AG04450 (cell line): ENCODE measurements around the gene RAMACL. TPM values are rescaled to one million over a fixed set of nuclear protein-coding genes. Genes with fewer than 3 reads are reported as not detected.

Source experiments
- CTCF ChIA-PET: fragments of 300-600, 350-600 bp; formaldehyde crosslinking; extraction: SDS; loops from one replicate; lab custom pipeline; 2022; ENCODE audit warnings: antibody characterized with exemption, inconsistent platforms; lab: Charles Lee
- POLR2A ChIA-PET: fragments of 350-600 bp; formaldehyde crosslinking; extraction: SDS; loops from one replicate; lab custom pipeline; 2021; ENCODE audit warnings: antibody characterized with exemption, inconsistent platforms; lab: Yijun Ruan, JAX
- DNase-seq: peaks from one replicate; pipeline ENCODE4 v3.0.0-alpha.2; 2011; ENCODE audit warnings: low read depth, low spot score
- H3K27ac ChIP-seq: one replicate; pipeline ENCODE4 v1.5.1; 2012; ENCODE audit warnings: low read depth, low read length, control low read depth
- H3K27me3 ChIP-seq: one replicate; pipeline ENCODE4 v1.6.0; 2012; ENCODE audit warnings: low read length; ENCODE audit not compliant: control insufficient read depth, insufficient read depth
- H3K4me3 ChIP-seq: 2 replicates; pipeline ENCODE4 v1.5.1; 2011; ENCODE audit warnings: mild to moderate bottlenecking, low read depth, low read length, control low read depth
- H3K9me3 ChIP-seq: 2 replicates; pipeline ENCODE4 v1.5.1; 2012; ENCODE audit warnings: low read length; ENCODE audit not compliant: control insufficient read depth, insufficient read depth
- CTCF ChIP-seq: IDR thresholded peaks from 2 replicates; pipeline ENCODE4 v1.5.1; 2011; ENCODE audit warnings: low read depth, low read length, control low read depth, inconsistent platforms
- polyA plus RNA-seq: library from polyadenylated mRNA; depleted of rRNA; stranded (reverse); fragments of >200 nt; gene quantifications from 2 replicates; pipeline ENCODE4 v1.2.3, GENCODE V29; 2011

Gene RAMACL
- polyA plus RNA-seq, 1 experiment, result 0.77 TPM

GRCh38 chr6:166562726-166563125 lies 23.8 kb downstream of the RAMACL start:
- ChIA-PET CTCF (no interaction called here), POLR2A (no interaction called here)
- H3K27me3 ChIP-seq, result no peaks in the 10 kb centered on the region
- H3K4me3 ChIP-seq, result no peak overlapping the region
- no peak overlapping the region for H3K27ac ChIP-seq
- no peak for DNase-seq
- H3K9me3 ChIP-seq, result peaks cover 2% of the 10 kb centered on the region
- no peak for TF ChIP-seq CTCF

- no peak for DNase-seq
- Histone ChIP-seq H3K27me3 (no peaks in the 10 kb centered on the region), H3K9me3 (peaks cover 7% of the 10 kb centered on the region), H3K27ac (no peak overlapping the region), H3K4me3 (no peak overlapping the region)
- TF ChIP-seq CTCF, result no peak
- ChIA-PET CTCF (no interaction called here), POLR2A (no interaction called here)
These were observed 24.6 kb downstream of the RAMACL start for GRCh38 chr6:166561771-166562359.

GRCh38 chr6:166560222-166560621 lies 26.3 kb downstream of the RAMACL start:
- ChIA-PET POLR2A (no interaction called here), CTCF (no interaction called here)
- no peak for DNase-seq
- H3K4me3 ChIP-seq, result no peak overlapping the region
- peaks cover 8% of the 10 kb centered on the region for H3K9me3 ChIP-seq
- TF ChIP-seq CTCF, result no peak
- H3K27me3 ChIP-seq, result no peaks in the 10 kb centered on the region
- no peak overlapping the region for H3K27ac ChIP-seq

- ChIA-PET POLR2A (no interaction called here), CTCF (no interaction called here)
- DNase-seq, result no peak
- H3K27ac ChIP-seq, result no peak overlapping the region
- H3K27me3 ChIP-seq, result no peaks in the 10 kb centered on the region
- H3K9me3 ChIP-seq, result peaks cover 8% of the 10 kb centered on the region
- H3K4me3 ChIP-seq, result no peak overlapping the region
- no peak for TF ChIP-seq CTCF
These were observed 26.8 kb downstream of the RAMACL start for GRCh38 chr6:166559662-166560061.

GRCh38 chr6:166559211-166559610 lies 27.3 kb downstream of the RAMACL start:
- TF ChIP-seq CTCF, result no peak
- no peak overlapping the region for H3K27ac ChIP-seq
- CTCF ChIA-PET, result no interaction called here
- peaks cover 8% of the 10 kb centered on the region for H3K9me3 ChIP-seq
- POLR2A ChIA-PET, result no interaction called here
- H3K4me3 ChIP-seq, result no peak overlapping the region
- no peak for DNase-seq
- H3K27me3 ChIP-seq, result no peaks in the 10 kb centered on the region
